Measurements from ENCODE around the gene MKRN2. TPM values are rescaled to one million over a fixed set of nuclear protein-coding genes. Genes with fewer than 3 reads are reported as not detected.
"Not testable (repeated sequence)": the region's sequence is repeated elsewhere in the genome, so short reads cannot be mapped to it uniquely, and the experiment has no call there.

The MKRN2 gene
- total RNA-seq, 2 experiments from 2014 or later, result 21.9 to 25.7 TPM

DNA sequence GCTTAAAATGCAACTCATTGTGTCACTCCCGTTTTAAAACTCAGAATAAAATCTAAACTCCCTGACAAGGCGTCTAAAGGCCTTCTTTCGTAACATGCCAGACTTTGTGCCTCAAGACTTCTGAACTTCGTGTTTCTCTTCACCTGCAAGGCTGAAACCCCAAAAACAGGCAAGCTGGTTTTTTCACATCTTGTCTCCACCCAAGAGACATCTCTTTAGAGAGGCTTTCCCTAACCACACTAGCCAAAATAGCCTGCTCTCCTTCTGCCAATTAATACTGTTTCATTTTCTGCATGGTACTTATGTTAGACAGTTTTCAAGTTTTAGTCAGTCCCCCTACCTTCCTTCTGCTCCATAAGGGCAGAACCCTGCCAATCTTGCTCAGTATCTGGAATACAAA lies 65.4 kb downstream of the MKRN2 start:
- Histone ChIP-seq H2AFZ (ENCODE audit: low read length) (no peak overlapping the region), H3K9me2 (ENCODE audit: insufficient read depth, low read length) (no peaks in the 10 kb centered on the region), H3K9me3 (ENCODE audit: low read length) (no peaks in the 10 kb centered on the region), H3K36me3 (ENCODE audit: insufficient read depth, low read length) (peaks cover 14% of the 10 kb centered on the region), H3K4me2 (ENCODE audit: low read length) (no peak overlapping the region), H3K27ac (ENCODE audit: low read depth, low read length, poor library complexity, severe bottlenecking) (no peak overlapping the region), H4K20me1 (ENCODE audit: insufficient read depth, low read length) (peaks cover 5% of the 10 kb centered on the region; the same call in 1 of the 2 replicates), H3K4me1 (ENCODE audit: insufficient read depth, low read length, poor library complexity, severe bottlenecking) (peaks cover 15% of the 10 kb centered on the region), H3K79me2 (ENCODE audit: insufficient read depth, low read depth, low read length) (peaks cover 90% of the 10 kb centered on the region), H3K4me3 (ENCODE audit: low read depth, low read length, poor library complexity, severe bottlenecking) (no peak overlapping the region)
- intact Hi-C loops (cut with micrococcal nuclease; ENCODE audit: unreplicated experiment), result no loop called here
- POLR2A ChIA-PET, result interaction anchor here (0.6 kb wide), 1 partner anchor 12 kb away, joined by 3 read pairs; no protein-coding TSS in a partner anchor
- no TSS peak for BruUV-seq (replicated peaks)
- DNase-seq (ENCODE audit: low spot score), result no peak
- TF ChIP-seq EZH2phosphoT487 (IDR thresholded peaks at IDR 0.05; ENCODE audit: borderline replicate concordance, low read depth, low read length) (no peak), CTCF (conservative IDR thresholded peaks at IDR 0.05; ENCODE audit: low read length) (no peak)
- CTCF ChIA-PET (ENCODE audit: unreplicated experiment), result no interaction called here

DNA sequence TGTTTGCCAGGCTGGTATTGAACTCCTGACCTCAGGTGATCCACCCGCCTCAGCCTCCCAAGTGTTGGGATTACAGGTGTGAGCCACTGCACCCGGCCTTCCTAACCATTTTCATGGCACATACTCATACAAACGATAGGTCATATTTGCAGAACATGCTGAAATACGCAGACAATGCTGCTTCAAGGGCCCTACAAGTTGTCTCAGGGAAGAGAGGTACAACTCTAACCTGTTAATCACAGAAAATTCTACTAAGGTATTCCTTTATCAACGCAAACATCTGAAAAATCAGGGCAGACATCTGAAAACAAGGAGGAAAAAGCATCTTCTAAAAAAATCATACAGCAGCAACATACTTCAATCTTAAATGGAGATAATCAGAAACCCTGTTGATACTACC lies 67.2 kb downstream of the MKRN2 start:
- DNase-seq (ENCODE audit: low spot score), result no peak
- ChIA-PET CTCF (ENCODE audit: unreplicated experiment) (no interaction called here), POLR2A (interaction anchor here (0.8 to 0.9 kb wide), 2 partner anchors 12 to 27 kb away, joined by 3 to 4 read pairs; no protein-coding TSS in a partner anchor)
- Histone ChIP-seq H3K9me2 (ENCODE audit: insufficient read depth, low read length) (no peaks in the 10 kb centered on the region), H3K9me3 (ENCODE audit: low read length) (no peaks in the 10 kb centered on the region), H3K27ac (ENCODE audit: low read depth, low read length, poor library complexity, severe bottlenecking) (no peak overlapping the region), H2AFZ (ENCODE audit: low read length) (no peak overlapping the region), H4K20me1 (ENCODE audit: insufficient read depth, low read length) (peaks cover 5% of the 10 kb centered on the region; the same call in 1 of the 2 replicates), H3K79me2 (ENCODE audit: insufficient read depth, low read depth, low read length) (peaks cover 97% of the 10 kb centered on the region), H3K4me3 (ENCODE audit: low read depth, low read length, poor library complexity, severe bottlenecking) (no peak overlapping the region), H3K4me2 (ENCODE audit: low read length) (no peak overlapping the region), H3K4me1 (ENCODE audit: insufficient read depth, low read length, poor library complexity, severe bottlenecking) (peaks cover 15% of the 10 kb centered on the region), H3K36me3 (ENCODE audit: insufficient read depth, low read length) (0 out of 2 replicates have a peak, but pooled peaks cover under 1% of the 10 kb centered on the region)
- no TSS peak for BruUV-seq (replicated peaks)
- no peak for TF ChIP-seq EZH2phosphoT487 (IDR thresholded peaks at IDR 0.05; ENCODE audit: borderline replicate concordance, low read depth, low read length)
- TF ChIP-seq CTCF (conservative IDR thresholded peaks at IDR 0.05; ENCODE audit: low read length), result no peak
- intact Hi-C loops (cut with micrococcal nuclease; ENCODE audit: unreplicated experiment), result no loop called here

- Histone ChIP-seq H3K4me1 (ENCODE audit: insufficient read depth, low read length, poor library complexity, severe bottlenecking) (peaks cover 20% of the 10 kb centered on the region), H3K79me2 (ENCODE audit: insufficient read depth, low read depth, low read length) (peaks cover 100% of the 10 kb centered on the region), H3K4me2 (ENCODE audit: low read length) (peak overlapping the region; percentile 23)
- BruUV-seq (replicated peaks); H3K9me2 ChIP-seq (ENCODE audit: insufficient read depth, low read length); H3K27ac ChIP-seq (ENCODE audit: low read depth, low read length, poor library complexity, severe bottlenecking); H3K36me3 ChIP-seq (ENCODE audit: insufficient read depth, low read length); DNase-seq (ENCODE audit: low spot score); CTCF ChIA-PET (ENCODE audit: unreplicated experiment); H3K4me3 ChIP-seq (ENCODE audit: low read depth, low read length, poor library complexity, severe bottlenecking); H4K20me1 ChIP-seq (ENCODE audit: insufficient read depth, low read length); intact Hi-C loops (cut with micrococcal nuclease; ENCODE audit: unreplicated experiment); H3K9me3 ChIP-seq (ENCODE audit: low read length); H2AFZ ChIP-seq (ENCODE audit: low read length): not testable (repeated sequence)
- POLR2A ChIA-PET, result interaction anchor here (0.7 to 1.1 kb wide), 3 partner anchors 8 to 202 kb away, joined by 3 to 5 read pairs (median 3); no protein-coding TSS in a partner anchor
Observed at GRCh38 chr3:12624964-12625363, 68.1 kb downstream of the MKRN2 start.
